H1 (cell line): Measurements from ENCODE around the gene LRRFIP1. TPM values are rescaled to one million over a fixed set of nuclear protein-coding genes. Genes with fewer than 3 reads are reported as not detected.

Experiments used
- CBX5 ChIP-seq: fragments of 300-800, 300-1000 bp; sonication (generic); IDR thresholded peaks from 2 replicates; pipeline ENCODE4 v1.7.1; 2016; ENCODE audit warnings: antibody characterized with exemption, low read length, low read depth
- polyA plus RNA-seq, 7 experiments: library from polyadenylated mRNA; depleted of rRNA in 3 of 7; stranded (reverse) in 5 of 7; unstranded in 2 of 7; fragments of >200 nt in 5 of 7; fragments of 200-250 nt in 2 of 7; gene quantifications; 1 replicate in 5 of 7; 2 replicates in 1 of 7; 4 replicates in 1 of 7; pipeline versions ENCODE4 v1.2.1 to v1.2.3, GENCODE V29; 2011 to 2013; ENCODE audit warnings: missing spikeins in 2 of 7, mixed read lengths in 2 of 7
- total RNA-seq: library from RNA; stranded (reverse); fragmentation: NEBNext Ultra II Directional; extraction: Animal tissue kit (Norgen Biotek cat#: 25700); gene quantifications from 2 replicates; pipeline ENCODE4 v1.2.1, GENCODE V29; 2021

Gene LRRFIP1
- total and polyA plus RNA-seq, 2 of the 8 experiments (the other 6 are each of a cell fraction or from before 2014, with no cell fraction given), result 12.1 to 75.8 TPM

DNA sequence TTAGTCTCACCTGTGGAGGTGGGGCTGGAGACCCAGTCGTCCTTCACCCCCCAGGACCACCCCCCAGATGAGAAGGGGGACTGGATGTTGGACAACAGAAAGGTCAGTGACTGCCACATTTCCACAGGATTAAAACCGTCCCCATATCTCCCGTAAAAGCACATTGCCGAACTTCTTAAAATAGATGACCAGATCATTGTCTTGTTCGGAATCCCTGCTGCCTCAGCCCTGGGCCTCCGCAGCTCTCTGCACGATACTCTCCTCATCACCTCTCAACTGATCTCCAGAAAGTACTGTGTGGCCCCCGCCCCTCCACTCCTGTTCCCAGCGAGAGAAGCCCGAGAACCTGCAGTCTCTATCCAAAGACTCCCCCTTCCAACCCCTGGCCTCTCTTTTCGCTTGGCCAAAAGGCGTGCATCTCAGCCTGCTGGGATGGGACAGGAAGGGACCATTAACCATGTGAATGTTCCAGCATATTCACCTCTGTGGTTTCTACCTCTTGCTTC is 13.2 kb downstream of the LRRFIP1 start (continued):
- no peak for TF ChIP-seq CBX5
